NT2/D1 (cell line): ENCODE data around the gene PAQR4.

ENCODE experiments used
- YY1 ChIP-seq: IDR thresholded peaks from 2 replicates; pipeline ENCODE4 v1.6.1; 2011; ENCODE audit not compliant: insufficient read length, insufficient read depth
- ZNF274 ChIP-seq: IDR thresholded peaks from 2 replicates; pipeline ENCODE4 v1.6.1; 2011; ENCODE audit warnings: mild to moderate bottlenecking, low read depth, low read length

DNA sequence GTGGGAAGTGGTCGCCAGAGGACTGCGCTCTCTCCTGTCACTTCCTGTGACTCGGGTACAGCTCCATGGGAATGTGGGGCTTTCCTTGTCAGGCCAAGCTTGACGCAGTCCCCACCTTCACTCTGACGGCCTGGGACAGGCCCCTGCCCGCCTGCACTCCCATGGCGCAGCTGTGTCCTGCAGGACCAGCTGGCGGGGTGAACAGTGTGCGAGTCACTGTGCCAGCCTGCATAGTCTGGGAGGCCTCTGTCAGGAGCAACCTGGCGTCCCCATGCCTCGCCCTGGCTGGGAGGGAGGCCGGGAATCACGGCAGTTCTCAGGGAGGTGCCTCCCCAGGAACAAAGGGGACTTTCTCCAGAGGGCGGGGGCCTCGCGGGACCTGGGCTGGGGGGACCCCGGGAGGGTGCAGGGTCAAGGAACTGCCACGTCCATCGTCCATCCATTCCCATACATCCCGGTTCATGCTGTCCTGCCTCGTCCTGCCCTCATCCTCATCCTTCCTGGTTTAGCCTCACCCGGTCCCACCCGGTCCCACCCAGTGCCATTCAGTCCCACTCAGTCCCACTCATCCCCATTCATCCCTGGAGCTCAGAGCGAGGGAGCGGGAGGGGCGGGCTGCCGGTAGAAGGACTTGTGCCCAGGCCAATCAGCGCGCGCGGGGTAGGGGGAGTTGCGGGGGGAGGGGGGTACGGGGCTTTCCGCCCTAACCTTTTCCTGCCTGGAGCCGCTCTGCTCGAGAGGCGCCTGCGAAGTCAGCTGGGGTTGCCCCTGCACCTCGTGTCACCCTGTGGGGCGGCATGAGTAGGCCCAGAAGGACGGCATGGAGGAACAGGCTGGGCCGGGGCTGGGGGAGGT lies 44.0 kb upstream of the PAQR4 start:
- TF ChIP-seq ZNF274 (no peak), YY1 (no peak)
